GM19240 (cell line): Measurements from ENCODE around the gene BCAP31.
"Not testable (repeated sequence)": the region's sequence is repeated elsewhere in the genome, so short reads cannot be mapped to it uniquely, and the experiment has no call there.

Source experiments
- DNase-seq: peaks from one replicate; pipeline ENCODE4 v3.0.0; 2011; ENCODE audit warnings: low spot score; ENCODE audit not compliant: insufficient read length

Gene BCAP31

GRCh38 chrX:153717445-153717844 lies 6.7 kb downstream of the BCAP31 start:
- DNase-seq, result no peak

GRCh38 chrX:153714256-153714655 lies 9.9 kb downstream of the BCAP31 start:
- no peak for DNase-seq

GRCh38 chrX:153709726-153710674 lies 14.2 kb downstream of the BCAP31 start:
- DNase-seq, result no peak

- DNase-seq, result no peak
These were observed 15.8 kb downstream of the BCAP31 start for GRCh38 chrX:153708415-153708814.

GRCh38 chrX:153707406-153707805 lies 16.8 kb downstream of the BCAP31 start:
- DNase-seq, result no peak

- DNase-seq, result no peak
These were observed 17.4 kb downstream of the BCAP31 start for GRCh38 chrX:153706799-153707198.

GRCh38 chrX:153705403-153706060 lies 18.7 kb downstream of the BCAP31 start:
- not testable (repeated sequence) for DNase-seq

- not testable (repeated sequence) for DNase-seq
These were observed 19.4 kb downstream of the BCAP31 start for GRCh38 chrX:153704631-153705402.

GRCh38 chrX:153704021-153704526 lies 20.1 kb downstream of the BCAP31 start:
- DNase-seq, result no peak

- DNase-seq, result no peak
These were observed 21.2 kb downstream of the BCAP31 start for GRCh38 chrX:153703036-153703370.

- no peak for DNase-seq
These were observed 21.7 kb downstream of the BCAP31 start for GRCh38 chrX:153702336-153703035.

- no peak for DNase-seq
These were observed 22.5 kb downstream of the BCAP31 start for GRCh38 chrX:153701706-153702105.

GRCh38 chrX:153700967-153701366 lies 23.2 kb downstream of the BCAP31 start:
- DNase-seq, result no peak

GRCh38 chrX:153700376-153700945 lies 23.7 kb downstream of the BCAP31 start:
- DNase-seq, result no peak

- DNase-seq, result not testable (repeated sequence)
These were observed 24.3 kb downstream of the BCAP31 start for GRCh38 chrX:153699784-153700371.

- not testable (repeated sequence) for DNase-seq
These were observed 24.9 kb downstream of the BCAP31 start for GRCh38 chrX:153699210-153699783.

GRCh38 chrX:153697924-153698865 lies 26.0 kb downstream of the BCAP31 start:
- DNase-seq, result no peak

- not testable (repeated sequence) for DNase-seq
These were observed 27.0 kb downstream of the BCAP31 start for GRCh38 chrX:153696986-153697722.
